ENCODE data around the gene PIP4K2B.
A peak's percentile ranks its signal among the peaks of the same experiment; 100 is the strongest.

PIP4K2B gene

DNA sequence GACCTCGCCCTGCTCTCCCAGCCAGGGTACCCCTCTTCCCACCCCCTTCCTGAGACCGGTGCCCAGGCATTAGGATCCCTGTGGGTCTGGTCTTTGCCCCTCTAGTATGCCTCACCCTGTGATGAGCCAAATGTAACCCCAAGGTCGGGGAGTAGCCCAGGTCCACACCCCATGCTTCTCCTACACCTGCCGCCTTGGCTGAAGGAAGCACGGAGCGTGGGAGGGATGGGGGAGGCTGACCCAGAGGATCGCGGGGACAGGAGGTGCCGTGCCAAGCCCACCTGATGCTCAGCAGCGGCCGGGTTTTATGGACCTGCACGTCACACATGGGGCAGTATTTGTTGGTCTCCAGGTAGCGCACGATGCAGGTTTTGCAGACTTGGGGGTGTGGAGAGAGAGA is 60.1 kb downstream of the PIP4K2B start:
- Mint-ChIP-seq H3K36me3 (ENCODE audit: insufficient read depth) (peaks cover 9% of the 10 kb centered on the region), H3K4me3 (no peak overlapping the region), H3K27me3 (peaks cover 41% of the 10 kb centered on the region), H3K9me3 (no peaks in the 10 kb centered on the region), H3K4me1 (peaks cover 13% of the 10 kb centered on the region), H3K27ac (ENCODE audit: low read depth) (no peak overlapping the region)
- ATAC-seq (replicated peaks; ENCODE audit: extremely low read depth, poor library complexity, severe bottlenecking) = no peak
- no peak for DNase-seq (ENCODE audit: low spot score in 2 of 2)

DNA sequence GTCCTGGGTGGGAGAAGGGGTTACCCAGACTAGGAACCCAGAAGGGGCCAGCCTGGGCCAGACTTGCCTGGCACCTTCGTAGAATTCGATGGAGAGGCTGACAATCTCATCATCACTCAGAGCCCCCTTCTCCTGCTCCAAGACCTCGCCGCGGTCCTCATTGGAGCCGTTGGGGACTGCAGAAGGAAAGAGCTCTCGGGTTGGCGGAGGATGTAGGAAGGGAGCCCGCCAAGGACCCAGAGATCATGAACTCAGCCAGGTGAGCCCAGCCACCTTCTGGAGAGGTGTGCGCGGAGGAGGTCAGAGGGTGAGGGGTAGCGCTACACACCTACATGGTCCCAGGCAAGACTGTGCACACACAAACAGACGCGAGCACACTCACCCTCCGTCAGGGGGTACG is 60.7 kb downstream of the PIP4K2B start:
- DNase-seq (ENCODE audit: low spot score in 2 of 2) (no peak), ATAC-seq (replicated peaks; ENCODE audit: extremely low read depth, poor library complexity, severe bottlenecking) (no peak)
- Mint-ChIP-seq H3K4me1 (peaks cover 19% of the 10 kb centered on the region), H3K4me3 (no peak overlapping the region), H3K27me3 (peaks cover 34% of the 10 kb centered on the region), H3K36me3 (ENCODE audit: insufficient read depth) (peaks cover 9% of the 10 kb centered on the region), H3K27ac (ENCODE audit: low read depth) (no peak overlapping the region), H3K9me3 (no peaks in the 10 kb centered on the region)

DNA sequence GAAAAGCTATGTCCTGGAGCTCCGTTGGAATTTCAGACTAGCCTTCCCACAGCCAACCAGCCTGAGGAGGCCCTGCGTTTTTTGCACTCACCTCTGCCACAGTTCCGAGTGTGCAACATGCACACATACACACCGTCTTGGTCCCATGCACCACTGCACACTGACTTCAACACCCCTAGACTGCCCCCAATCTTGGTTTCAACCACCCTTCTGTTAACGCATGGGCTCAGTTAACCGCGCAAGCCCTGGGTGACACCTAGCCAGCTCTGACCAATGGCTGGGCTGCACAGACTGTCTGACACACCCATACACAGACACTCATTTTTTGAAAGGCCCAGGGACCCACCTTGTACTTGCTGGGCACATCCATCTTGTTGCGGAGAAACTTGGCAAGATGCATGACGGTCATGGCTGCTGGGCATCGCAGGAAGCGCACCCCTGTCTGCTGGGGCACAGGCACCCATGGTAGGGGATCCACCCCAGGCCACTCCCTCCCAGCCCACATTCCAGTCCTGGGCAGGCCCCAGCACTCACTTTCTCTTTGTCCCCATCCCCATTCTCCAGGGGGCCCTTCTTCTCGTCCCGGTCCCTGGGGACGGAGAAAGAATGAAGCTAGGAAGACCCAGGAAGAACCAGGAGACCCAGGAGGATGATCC is 61.2 kb downstream of the PIP4K2B start:
- H3K9me3 Mint-ChIP-seq = no peaks in the 10 kb centered on the region

DNA sequence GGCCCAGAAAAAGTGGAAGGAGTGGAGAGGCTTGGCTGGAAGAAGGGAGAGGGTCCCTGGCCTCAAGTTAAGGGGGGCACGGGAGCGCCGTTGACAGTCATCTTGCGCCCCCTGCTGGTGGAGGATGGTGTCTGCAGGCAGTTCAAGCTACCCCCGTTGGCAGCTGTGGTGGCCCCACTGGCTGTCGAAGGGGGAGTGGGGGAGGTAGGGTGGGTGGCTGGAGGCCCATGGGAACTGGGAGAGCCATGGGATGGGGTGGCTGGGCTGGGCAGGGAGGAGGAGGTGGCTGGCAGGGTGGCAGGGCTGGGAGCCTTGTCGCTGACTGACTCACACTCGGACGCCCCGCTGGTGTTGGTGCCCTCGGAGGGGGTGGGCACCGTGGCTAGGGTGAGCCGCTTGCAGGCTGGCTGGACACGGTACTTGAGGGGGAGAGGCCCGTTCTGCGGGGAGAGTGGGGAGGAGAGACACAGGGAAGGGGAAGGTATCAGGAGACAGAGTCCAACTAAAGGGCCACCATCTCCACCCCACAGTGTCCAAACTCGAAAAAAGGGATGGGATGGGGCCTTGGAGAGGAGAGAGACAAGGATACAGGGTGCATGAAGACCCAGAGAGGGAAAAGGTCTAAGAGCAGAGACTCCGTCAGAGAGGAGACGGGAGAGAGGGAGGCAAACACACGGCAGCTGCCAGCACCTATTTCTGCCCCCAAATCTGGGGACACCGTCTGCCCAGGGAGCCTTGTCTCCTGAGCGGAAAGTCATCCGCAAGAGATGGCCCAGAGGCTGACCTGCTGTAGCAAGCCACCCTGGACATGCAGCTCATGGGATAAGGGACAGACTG is 64.0 kb downstream of the PIP4K2B start:
- no peak overlapping the region for H3K4me3 Mint-ChIP-seq
- H3K4me1 Mint-ChIP-seq = peaks cover 51% of the 10 kb centered on the region

More for the DNA sequence above, 61.2 kb downstream of the PIP4K2B start:
- Mint-ChIP-seq H3K36me3 (ENCODE audit: insufficient read depth) (peaks cover 9% of the 10 kb centered on the region), H3K27me3 (peaks cover 29% of the 10 kb centered on the region), H3K27ac (ENCODE audit: low read depth) (no peak overlapping the region), H3K4me3 (no peak overlapping the region), H3K4me1 (peaks cover 24% of the 10 kb centered on the region)
- ATAC-seq (replicated peaks; ENCODE audit: extremely low read depth, poor library complexity, severe bottlenecking) (no peak), DNase-seq (ENCODE audit: low spot score in 2 of 2) (no peak)

DNA sequence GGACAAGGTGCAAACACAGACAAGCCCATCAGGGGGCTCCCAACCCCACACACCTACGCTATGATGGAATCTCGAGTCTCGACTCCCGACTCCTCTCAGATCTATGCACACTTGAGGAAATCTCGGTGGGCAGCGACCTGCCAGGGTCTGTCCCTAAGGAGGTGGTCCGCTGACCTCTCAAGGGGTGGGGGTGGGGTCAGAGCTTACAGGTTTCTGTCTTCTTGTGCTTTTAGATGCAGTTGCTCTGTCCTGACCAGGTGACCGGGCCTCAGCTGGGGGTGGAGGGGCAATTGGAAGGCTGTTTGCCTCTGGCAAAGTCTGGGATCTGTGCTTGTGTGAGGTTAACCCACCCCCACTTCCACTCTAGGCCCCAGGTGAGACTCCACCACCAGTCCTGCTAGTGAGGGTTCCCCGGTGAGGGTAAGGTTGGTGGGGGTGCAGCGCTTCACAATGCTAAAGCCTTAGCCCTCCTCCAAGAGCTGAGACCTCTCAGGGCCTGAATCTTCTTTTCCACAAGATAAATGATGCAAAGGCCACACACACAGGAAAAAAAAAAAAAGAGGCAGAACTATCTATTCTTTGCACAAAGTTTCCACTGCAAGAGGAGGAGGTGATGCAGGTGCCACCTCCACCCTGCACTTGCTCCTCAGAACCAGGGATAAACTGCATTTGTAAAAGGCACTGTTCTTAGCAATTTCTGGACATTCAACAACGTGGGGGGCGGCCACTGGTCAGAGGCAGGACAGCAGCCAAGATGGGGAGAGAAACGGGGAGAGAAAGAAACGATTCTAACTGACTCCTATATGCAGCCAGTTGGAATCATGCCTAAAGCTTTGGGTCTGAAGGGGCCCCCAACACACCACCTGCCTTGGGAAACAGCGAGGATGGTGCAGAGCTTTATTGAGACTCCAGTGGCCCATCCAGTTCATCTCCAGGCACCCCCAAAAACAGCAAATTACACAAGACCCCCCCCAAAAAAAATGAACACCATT is 65.1 kb downstream of the PIP4K2B start:
- peaks cover under 1% of the 10 kb centered on the region for H3K27me3 Mint-ChIP-seq
- no peak overlapping the region for H3K4me3 Mint-ChIP-seq
- DNase-seq (ENCODE audit: low spot score in 2 of 2) (no peak), ATAC-seq (replicated peaks; ENCODE audit: extremely low read depth, poor library complexity, severe bottlenecking) (no peak)
- no peaks in the 10 kb centered on the region for H3K9me3 Mint-ChIP-seq
- H3K4me1 Mint-ChIP-seq = peaks cover 57% of the 10 kb centered on the region
- H3K36me3 Mint-ChIP-seq (ENCODE audit: insufficient read depth) = peaks cover 17% of the 10 kb centered on the region
- peak overlapping the region; percentile 77 for H3K27ac Mint-ChIP-seq (ENCODE audit: low read depth)

More for the DNA sequence above, 64.0 kb downstream of the PIP4K2B start:
- H3K27ac Mint-ChIP-seq (ENCODE audit: low read depth) = peak overlapping the region; percentile 77
- no peaks in the 10 kb centered on the region for H3K9me3 Mint-ChIP-seq
- DNase-seq (ENCODE audit: low spot score in 2 of 2) (peak; percentile 47 to 73), ATAC-seq (replicated peaks; ENCODE audit: extremely low read depth, poor library complexity, severe bottlenecking) (no peak)
- H3K36me3 Mint-ChIP-seq (ENCODE audit: insufficient read depth) = peaks cover 17% of the 10 kb centered on the region
- H3K27me3 Mint-ChIP-seq = peaks cover 7% of the 10 kb centered on the region

DNA sequence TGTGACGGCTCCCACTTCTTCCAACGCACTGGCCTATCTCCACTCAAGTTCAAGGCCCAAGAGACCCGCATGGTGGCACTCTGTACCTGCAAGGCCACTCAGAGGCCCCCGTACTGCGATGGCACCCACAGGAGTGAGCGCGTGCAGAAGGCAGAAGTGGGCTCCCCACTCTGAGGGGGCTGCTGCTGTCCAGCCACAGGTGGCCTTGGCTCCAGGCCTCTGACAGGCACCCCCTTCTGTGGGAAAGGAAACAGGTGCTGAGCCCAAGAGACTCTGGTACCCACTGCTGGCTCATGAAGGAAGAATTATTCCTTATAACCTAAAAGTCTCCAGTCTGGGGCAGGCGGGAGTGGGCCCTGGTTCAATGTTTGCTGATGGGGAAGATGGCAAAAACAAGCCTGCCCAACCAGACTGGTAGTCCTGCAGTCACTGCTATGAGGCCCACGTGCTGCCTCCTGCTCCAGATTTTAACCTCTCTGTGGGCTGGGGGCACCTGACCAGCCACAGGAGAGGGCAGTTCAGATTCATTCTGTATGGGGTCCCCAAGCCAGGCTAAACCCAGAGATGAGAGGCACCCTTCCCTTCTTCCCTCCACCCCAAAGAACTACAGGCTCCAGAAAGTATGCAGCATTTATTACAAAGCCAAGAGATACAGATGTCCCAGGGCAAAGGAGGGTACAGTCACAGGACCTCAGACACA is 65.9 kb downstream of the PIP4K2B start:
- H3K4me3 Mint-ChIP-seq = no peak overlapping the region
- peaks cover 18% of the 10 kb centered on the region for H3K36me3 Mint-ChIP-seq (ENCODE audit: insufficient read depth)
- H3K4me1 Mint-ChIP-seq = peaks cover 66% of the 10 kb centered on the region
- H3K9me3 Mint-ChIP-seq = no peaks in the 10 kb centered on the region
- H3K27me3 Mint-ChIP-seq = no peaks in the 10 kb centered on the region
- ATAC-seq (replicated peaks; ENCODE audit: extremely low read depth, poor library complexity, severe bottlenecking) (no peak), DNase-seq (ENCODE audit: low spot score in 2 of 2) (no peak)
- peak overlapping the region; percentile 61 for H3K27ac Mint-ChIP-seq (ENCODE audit: low read depth)

DNA sequence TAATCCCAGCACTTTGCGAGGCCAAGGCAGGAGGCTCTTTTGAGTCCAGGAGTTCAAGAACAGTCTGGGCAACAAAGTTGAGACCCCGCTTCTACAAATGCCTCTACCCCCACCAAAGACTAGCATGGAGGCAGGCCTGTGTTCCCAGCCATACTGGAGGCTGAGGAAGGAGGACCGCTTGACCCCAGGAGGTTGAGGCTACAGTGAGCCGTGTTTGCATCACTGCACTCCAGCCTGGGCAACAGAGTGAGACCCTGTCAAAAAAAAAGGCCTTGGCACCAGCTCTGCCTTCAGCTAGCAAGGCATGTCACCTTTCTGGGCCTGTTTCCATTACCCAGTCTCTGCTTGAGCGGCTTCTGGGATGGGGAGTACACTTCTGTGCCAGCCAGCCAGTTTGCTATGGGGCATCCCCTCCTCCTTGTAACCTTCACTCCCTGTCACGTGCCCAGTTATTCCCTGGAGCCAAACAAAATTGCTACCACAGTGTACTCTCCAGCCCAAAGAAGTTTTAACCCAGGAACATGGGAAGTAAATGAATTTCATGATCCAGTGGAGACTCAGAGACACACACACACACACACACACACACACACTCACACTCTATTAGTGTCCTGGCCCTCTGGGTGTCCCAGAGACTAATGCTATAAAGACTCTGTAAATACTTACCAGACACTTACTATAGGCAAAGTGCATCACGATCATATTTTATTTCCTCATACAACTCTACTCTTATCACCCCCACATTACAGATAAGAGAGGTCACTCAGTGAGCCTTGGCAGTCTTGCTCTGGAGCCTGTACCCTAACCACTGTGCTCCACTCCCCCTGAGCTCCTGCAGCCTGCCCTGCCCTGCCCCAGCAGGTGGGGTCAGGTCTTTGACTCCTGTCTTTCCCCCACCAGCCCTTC is 66.7 kb downstream of the PIP4K2B start:
- no peaks in the 10 kb centered on the region for H3K27me3 Mint-ChIP-seq
- DNase-seq (ENCODE audit: low spot score in 2 of 2) (no peak), ATAC-seq (replicated peaks; ENCODE audit: extremely low read depth, poor library complexity, severe bottlenecking) (no peak)
- H3K9me3 Mint-ChIP-seq = peaks cover 5% of the 10 kb centered on the region
- peaks cover 26% of the 10 kb centered on the region for H3K36me3 Mint-ChIP-seq (ENCODE audit: insufficient read depth)
- peaks cover 74% of the 10 kb centered on the region for H3K4me1 Mint-ChIP-seq
- peak overlapping the region; percentile 66 for H3K27ac Mint-ChIP-seq (ENCODE audit: low read depth)
- H3K4me3 Mint-ChIP-seq = peak overlapping the region; percentile 93

DNA sequence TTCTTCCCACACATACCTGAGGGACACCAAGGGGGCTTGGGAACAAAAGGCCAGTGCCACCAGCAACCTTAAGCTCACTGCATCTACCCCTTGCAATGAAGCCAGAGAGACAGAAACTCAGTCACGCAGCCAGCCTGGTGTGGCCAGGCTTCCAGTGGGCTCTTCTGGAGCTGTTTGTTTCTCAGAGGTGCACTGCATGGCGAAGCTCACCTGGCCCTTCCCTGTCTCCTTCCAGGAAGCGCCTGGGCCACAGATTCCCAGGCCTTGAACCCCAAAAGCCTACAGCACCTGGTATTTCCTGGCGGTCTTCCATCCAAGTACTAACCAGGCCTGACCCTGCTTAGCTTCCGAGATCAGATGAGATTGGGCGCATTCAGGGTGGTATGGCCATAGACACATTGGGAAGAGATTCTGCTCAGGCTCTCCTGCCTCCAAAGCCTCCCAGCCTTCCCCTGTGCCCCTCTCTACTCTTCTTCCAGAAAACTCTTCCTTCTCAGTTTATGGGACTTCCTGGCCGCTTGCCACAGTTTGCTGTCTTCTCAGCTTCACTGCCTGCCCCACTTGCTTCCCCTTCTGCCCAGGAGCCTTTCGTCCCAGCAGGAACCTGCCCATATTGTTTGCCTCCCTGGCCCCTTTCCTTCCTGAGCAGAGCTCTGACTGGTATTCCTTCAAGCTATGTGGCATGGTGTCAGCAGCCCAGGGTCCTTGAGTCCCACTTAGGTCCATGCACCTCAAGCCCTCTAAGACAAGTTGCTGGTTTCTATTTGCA is 67.6 kb downstream of the PIP4K2B start:
- peaks cover 82% of the 10 kb centered on the region for H3K4me1 Mint-ChIP-seq
- ATAC-seq (replicated peaks; ENCODE audit: extremely low read depth, poor library complexity, severe bottlenecking) = no peak
- peaks cover 31% of the 10 kb centered on the region for H3K36me3 Mint-ChIP-seq (ENCODE audit: insufficient read depth)

DNA sequence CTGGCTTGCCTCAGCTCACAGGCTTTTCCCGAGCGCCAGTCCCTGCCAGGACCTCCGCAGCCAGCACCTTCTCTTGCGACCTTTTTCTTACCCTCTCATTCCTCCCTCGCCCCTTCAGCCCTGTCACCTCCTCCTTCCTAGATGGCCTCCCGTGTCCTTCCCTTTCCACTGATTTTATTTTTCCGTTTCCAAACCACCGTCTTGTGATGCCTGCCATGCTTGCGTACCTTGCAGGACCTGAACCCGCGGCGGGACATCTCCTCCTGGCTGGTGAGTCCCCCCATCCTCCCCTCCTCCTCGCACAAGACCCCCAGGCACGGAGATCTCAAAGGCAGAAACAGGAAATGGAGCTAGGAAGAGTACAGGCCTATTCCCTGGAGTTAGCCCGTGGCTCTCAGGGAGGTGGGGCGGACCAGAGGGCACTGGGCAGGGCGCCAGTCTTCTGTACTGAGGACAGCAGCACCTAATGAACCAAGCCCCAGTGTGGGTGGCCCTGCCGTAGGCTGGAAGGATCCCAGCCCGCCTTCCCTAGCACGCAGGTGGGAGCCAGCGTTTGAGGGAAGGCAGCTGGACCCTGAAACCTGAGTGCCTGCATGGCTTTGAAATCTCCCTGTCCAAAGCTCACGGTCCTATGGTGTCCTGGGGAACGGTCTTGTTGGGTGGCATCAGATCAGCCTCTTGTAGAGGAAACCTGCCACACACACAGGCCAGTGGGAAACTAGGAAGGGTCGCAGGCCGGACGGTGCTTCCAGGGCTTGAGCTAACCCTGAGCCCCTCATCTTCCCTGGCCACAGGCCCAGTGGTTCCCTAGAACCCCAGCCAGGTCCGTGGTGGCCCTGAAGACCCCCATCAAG is 68.6 kb downstream of the PIP4K2B start:
- Mint-ChIP-seq H3K4me3 (peak overlapping the region; percentile 93), H3K4me1 (peaks cover 84% of the 10 kb centered on the region), H3K36me3 (ENCODE audit: insufficient read depth) (peaks cover 31% of the 10 kb centered on the region), H3K27ac (ENCODE audit: low read depth) (peak overlapping the region; percentile 86), H3K9me3 (peaks cover 5% of the 10 kb centered on the region), H3K27me3 (no peaks in the 10 kb centered on the region)
- ATAC-seq (replicated peaks; ENCODE audit: extremely low read depth, poor library complexity, severe bottlenecking) (no peak), DNase-seq (ENCODE audit: low spot score in 2 of 2) (no peak)

More for the DNA sequence above, 67.6 kb downstream of the PIP4K2B start:
- Mint-ChIP-seq H3K4me3 (peak overlapping the region; percentile 93), H3K9me3 (peaks cover 5% of the 10 kb centered on the region), H3K27me3 (no peaks in the 10 kb centered on the region), H3K27ac (ENCODE audit: low read depth) (peak overlapping the region; percentile 66)
- DNase-seq (ENCODE audit: low spot score in 2 of 2) = no peak

DNA sequence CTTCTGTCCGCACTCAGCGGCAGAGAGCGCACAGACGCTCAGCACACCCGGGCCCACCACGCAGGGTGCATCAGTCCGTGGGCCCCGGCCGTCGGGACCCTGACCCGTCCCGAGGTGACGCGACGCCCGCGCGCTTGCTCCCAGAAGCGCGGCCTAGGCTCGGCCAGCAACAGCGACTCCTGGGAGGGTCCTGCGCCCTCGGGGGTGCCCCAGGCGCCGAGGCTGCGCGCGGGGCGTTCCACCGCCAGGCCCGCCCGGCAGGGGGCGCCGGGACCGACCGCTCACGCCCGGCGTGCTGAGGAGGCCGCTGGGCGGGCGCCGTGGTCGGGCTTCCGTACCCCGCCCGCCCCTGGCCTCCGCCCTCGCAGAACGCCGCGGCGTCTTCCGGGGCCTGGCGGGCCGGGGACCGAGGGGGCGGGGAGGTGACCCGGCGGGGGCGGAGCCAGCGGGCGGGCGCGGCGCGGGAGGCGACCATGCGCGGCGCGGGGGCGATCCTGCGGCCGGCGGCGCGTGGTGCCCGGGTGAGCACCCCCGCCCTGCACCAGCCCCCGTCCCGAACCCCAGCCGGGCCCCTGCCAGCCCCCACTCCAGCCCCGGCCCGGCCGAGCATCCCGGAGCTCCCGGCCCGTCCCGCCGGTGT is 69.3 kb downstream of the PIP4K2B start, which contains the start of gene CISD3:
Gene CISD3, plus strand, starts transcription at position 456 of the 640 bp plus-strand sequence. Its CDS starts 18 bp downstream, at position 474.
- Mint-ChIP-seq H3K4me3 (peak within 1 kb of the TSS; percentile 93), H3K9me3 (peaks cover 5% of the 10 kb centered on the region), H3K4me1 (peaks cover 86% of the 10 kb centered on the region), H3K27me3 (no peaks in the 10 kb centered on the region), H3K27ac (ENCODE audit: low read depth) (peak within 1 kb of the TSS; percentile 86), H3K36me3 (ENCODE audit: insufficient read depth) (peaks cover 31% of the 10 kb centered on the region)
- ATAC-seq (replicated peaks; ENCODE audit: extremely low read depth, poor library complexity, severe bottlenecking) = peak; percentile 74
- DNase-seq (ENCODE audit: low spot score in 2 of 2) = peak; percentile 63 to 65
